ENCODE results near the gene CFAP251. TPM values are rescaled to one million over a fixed set of nuclear protein-coding genes. Genes with fewer than 3 reads are reported as not detected.
"Not testable (repeated sequence)": the region's sequence is repeated elsewhere in the genome, so short reads cannot be mapped to it uniquely, and the experiment has no call there.

CFAP251 gene
- total RNA-seq, 2 donors from 2014 or later: 3.6 to 7.0 TPM

GRCh38 chr12:121888083-121888477 lies 30.3 kb upstream of the CFAP251 start:
- no peak for DNase-seq
- Histone ChIP-seq H3K9me3 (no peaks in the 10 kb centered on the region), H3K27me3 (no peaks in the 10 kb centered on the region), H3K27ac (peak overlapping the region in 3 of 4 donors; percentile 91 to 98 (median 97)), H3K36me3 (replicated peaks in 1 of 2; ENCODE audit: insufficient read depth in 1 of 2, low read depth in 2 of 2) (no peaks in the 10 kb centered on the region), H3K4me1 (peaks cover 30% of the 10 kb centered on the region), H3K4me3 (peak overlapping the region in 1 of 2 donors; percentile 78)
- 39 to 47% methylated on average over 6 of the region's 6 CpGs for WGBS, 2 donors
- TF ChIP-seq POLR2A (IDR thresholded peaks at IDR 0.05): no peak
- TF ChIP-seq, protein P1, sequence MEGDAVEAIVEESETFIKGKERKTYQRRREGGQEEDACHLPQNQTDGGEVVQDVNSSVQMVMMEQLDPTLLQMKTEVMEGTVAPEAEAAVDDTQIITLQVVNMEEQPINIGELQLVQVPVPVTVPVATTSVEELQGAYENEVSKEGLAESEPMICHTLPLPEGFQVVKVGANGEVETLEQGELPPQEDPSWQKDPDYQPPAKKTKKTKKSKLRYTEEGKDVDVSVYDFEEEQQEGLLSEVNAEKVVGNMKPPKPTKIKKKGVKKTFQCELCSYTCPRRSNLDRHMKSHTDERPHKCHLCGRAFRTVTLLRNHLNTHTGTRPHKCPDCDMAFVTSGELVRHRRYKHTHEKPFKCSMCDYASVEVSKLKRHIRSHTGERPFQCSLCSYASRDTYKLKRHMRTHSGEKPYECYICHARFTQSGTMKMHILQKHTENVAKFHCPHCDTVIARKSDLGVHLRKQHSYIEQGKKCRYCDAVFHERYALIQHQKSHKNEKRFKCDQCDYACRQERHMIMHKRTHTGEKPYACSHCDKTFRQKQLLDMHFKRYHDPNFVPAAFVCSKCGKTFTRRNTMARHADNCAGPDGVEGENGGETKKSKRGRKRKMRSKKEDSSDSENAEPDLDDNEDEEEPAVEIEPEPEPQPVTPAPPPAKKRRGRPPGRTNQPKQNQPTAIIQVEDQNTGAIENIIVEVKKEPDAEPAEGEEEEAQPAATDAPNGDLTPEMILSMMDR (IDR thresholded peaks at IDR 0.05): no peak
- intact Hi-C loops (cut with DNase I): loop anchor here (10.0 kb wide), 2 partner anchors 93 to 193 kb away; partner anchors contain the start of gene RHOF
- no peak for ATAC-seq

DNA sequence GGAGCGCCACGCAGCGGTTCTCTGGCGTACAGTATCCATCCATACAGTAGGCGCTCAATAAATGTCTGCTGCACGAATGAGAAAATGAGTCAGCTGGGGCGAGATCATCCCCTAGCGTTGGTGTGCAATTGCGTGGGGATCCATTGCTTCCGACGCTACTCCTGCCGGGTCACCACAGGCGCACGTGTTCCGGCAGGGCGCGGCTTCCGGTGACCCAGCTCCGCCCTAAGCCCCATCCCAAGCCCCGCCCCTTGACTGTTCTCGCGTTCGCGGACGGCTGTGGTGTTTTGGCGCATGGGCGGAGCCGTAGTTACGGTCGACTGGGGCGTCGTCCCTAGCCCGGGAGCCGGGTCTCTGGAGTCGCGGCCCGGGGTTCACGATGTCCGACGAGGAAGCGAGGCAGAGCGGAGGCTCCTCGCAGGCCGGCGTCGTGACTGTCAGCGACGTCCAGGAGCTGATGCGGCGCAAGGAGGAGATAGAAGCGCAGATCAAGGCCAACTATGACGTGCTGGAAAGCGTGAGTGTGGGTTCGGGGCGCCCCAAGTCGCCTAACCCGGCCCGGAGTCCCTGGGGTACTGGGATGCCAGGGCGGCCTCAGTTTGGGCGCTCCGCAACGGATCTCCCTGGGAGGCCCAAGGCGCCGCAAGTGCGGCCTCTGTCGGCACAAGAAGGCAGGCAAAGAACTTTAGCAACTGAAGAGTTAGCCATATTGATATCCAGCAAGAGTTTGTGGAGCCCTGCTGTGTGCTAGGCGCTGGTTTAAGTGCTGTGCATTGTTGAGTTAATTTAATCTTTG lies 29.7 kb upstream of the CFAP251 start, which contains the start of gene PSMD9:
Gene PSMD9, plus strand, starts transcription at position 313 of the 796 bp plus-strand sequence. Its CDS starts 67 bp downstream, at position 380.
- no peaks in the 10 kb centered on the region for H3K9me3 ChIP-seq
- H3K27ac ChIP-seq: peak within 1 kb of the TSS; percentile 90 to 98 (median 94)
- H3K36me3 ChIP-seq (replicated peaks in 1 of 2; ENCODE audit: insufficient read depth in 1 of 2, low read depth in 2 of 2): no peaks in the 10 kb centered on the region
- TF ChIP-seq POLR2A (IDR thresholded peaks at IDR 0.05): peak; percentile 69 to 86 (median 86)
- TF ChIP-seq, protein P1 (IDR thresholded peaks at IDR 0.05): peak; percentile 28 to 77 (median 66)
- peak; percentile 99 for ATAC-seq
- intact Hi-C loops (cut with DNase I): loop anchor here (10.0 kb wide), 2 partner anchors 94 to 194 kb away; partner anchors contain the start of gene RHOF
- DNase-seq: peak; percentile 97 to 98 (median 98)
- WGBS, 2 donors: 0 to 1% methylated on average over 1 to 67 of the region's 67 CpGs
- H3K4me3 ChIP-seq: peak within 1 kb of the TSS; percentile 51 to 78
- no peaks in the 10 kb centered on the region for H3K27me3 ChIP-seq
- peaks cover 36% of the 10 kb centered on the region for H3K4me1 ChIP-seq

GRCh38 chr12:121889274-121889624 lies 29.1 kb upstream of the CFAP251 start:
- Histone ChIP-seq H3K36me3 (replicated peaks in 1 of 2; ENCODE audit: insufficient read depth in 1 of 2, low read depth in 2 of 2) (no peaks in the 10 kb centered on the region), H3K27me3 (no peaks in the 10 kb centered on the region), H3K4me1 (peaks cover 42% of the 10 kb centered on the region), H3K4me3 (peak overlapping the region; percentile 51 to 78), H3K27ac (peak overlapping the region; percentile 90 to 98 (median 94)), H3K9me3 (no peaks in the 10 kb centered on the region)
- TF ChIP-seq, protein P1 (IDR thresholded peaks at IDR 0.05): no peak
- TF ChIP-seq POLR2A (IDR thresholded peaks at IDR 0.05): no peak
- ATAC-seq (no peak), DNase-seq (no peak)
- WGBS, 2 donors: 1 to 4% methylated on average over 7 of the region's 7 CpGs
- intact Hi-C loops (cut with DNase I): loop anchor here (10.0 kb wide), 2 partner anchors 94 to 194 kb away; partner anchors contain the start of gene RHOF

GRCh38 chr12:121889661-121890060 lies 28.7 kb upstream of the CFAP251 start:
- peak overlapping the region; percentile 90 to 98 (median 94) for H3K27ac ChIP-seq
- intact Hi-C loops (cut with DNase I): loop anchor here (10.0 kb wide), 2 partner anchors 95 to 195 kb away; partner anchors contain the start of gene RHOF
- not testable (repeated sequence) for DNase-seq; H3K9me3 ChIP-seq; H3K36me3 ChIP-seq (replicated peaks in 1 of 2; ENCODE audit: insufficient read depth in 1 of 2, low read depth in 2 of 2); H3K27me3 ChIP-seq; ATAC-seq
- WGBS, 2 donors: 41 to 43% methylated on average over 6 of the region's 6 CpGs
- peak overlapping the region; percentile 51 to 78 for H3K4me3 ChIP-seq
- H3K4me1 ChIP-seq: peaks cover 46% of the 10 kb centered on the region
